Effector memory CD4-positive, alpha-beta T cell (primary cell): Measurements from ENCODE around the gene SMYD3.
"Not testable (repeated sequence)": the region's sequence is repeated elsewhere in the genome, so short reads cannot be mapped to it uniquely, and the experiment has no call there.

Source experiments
- DNase-seq, 3 donors: peaks; one replicate each; pipeline ENCODE4 v3.0.0-alpha.2; 2020
- H3K27ac ChIP-seq: 2 replicates; pipeline ENCODE4 v1.7.0; 2013; ENCODE audit warnings: mild to moderate bottlenecking, low read length, moderate library complexity; ENCODE audit not compliant: insufficient read depth, poor library complexity, severe bottlenecking
- H3K27me3 ChIP-seq: replicated peaks from 2 replicates; pipeline ENCODE4 v1.7.0; 2013; ENCODE audit warnings: mild to moderate bottlenecking, low read length; ENCODE audit not compliant: insufficient read depth, control insufficient read depth, poor library complexity, severe bottlenecking
- H3K36me3 ChIP-seq: 2 replicates; pipeline ENCODE4 v1.7.0; 2013; ENCODE audit warnings: mild to moderate bottlenecking, low read length, moderate library complexity; ENCODE audit not compliant: control insufficient read depth, insufficient read depth
- H3K4me1 ChIP-seq: 2 replicates; pipeline ENCODE4 v1.7.0; 2013; ENCODE audit warnings: low read length, mild to moderate bottlenecking; ENCODE audit not compliant: control insufficient read depth, insufficient read depth, poor library complexity, severe bottlenecking
- H3K4me3 ChIP-seq: 2 replicates; pipeline ENCODE4 v1.7.0; 2013; ENCODE audit warnings: low read length, low read depth, mild to moderate bottlenecking; ENCODE audit not compliant: insufficient read depth, poor library complexity, severe bottlenecking
- H3K9me3 ChIP-seq: 2 replicates; pipeline ENCODE4 v1.7.0; 2013; ENCODE audit warnings: mild to moderate bottlenecking, low read length, moderate library complexity; ENCODE audit not compliant: control insufficient read depth

SMYD3 gene

GRCh38 chr1:245717611-245718010, 789.5 kb downstream of the SMYD3 start:
- Histone ChIP-seq H3K9me3 (no peaks in the 10 kb centered on the region), H3K4me1 (no peaks in the 10 kb centered on the region), H3K27me3 (no peaks in the 10 kb centered on the region), H3K27ac (no peak overlapping the region), H3K4me3 (no peak overlapping the region), H3K36me3 (no peaks in the 10 kb centered on the region)
- DNase-seq = no peak

- H3K27ac ChIP-seq = no peak overlapping the region
- no peaks in the 10 kb centered on the region for H3K4me1 ChIP-seq
- H3K36me3 ChIP-seq = no peaks in the 10 kb centered on the region
- no peak for DNase-seq
- no peaks in the 10 kb centered on the region for H3K27me3 ChIP-seq
- H3K9me3 ChIP-seq = no peaks in the 10 kb centered on the region
- H3K4me3 ChIP-seq = no peak overlapping the region
These were observed 790.5 kb downstream of the SMYD3 start for GRCh38 chr1:245716561-245716960.

- Histone ChIP-seq H3K36me3 (no peaks in the 10 kb centered on the region), H3K27ac (no peak overlapping the region), H3K4me1 (no peaks in the 10 kb centered on the region), H3K9me3 (no peaks in the 10 kb centered on the region), H3K27me3 (no peaks in the 10 kb centered on the region), H3K4me3 (no peak overlapping the region)
- DNase-seq = no peak
These were observed 791.1 kb downstream of the SMYD3 start for GRCh38 chr1:245715970-245716369.

- Histone ChIP-seq H3K27ac (no peak overlapping the region), H3K4me3 (no peak overlapping the region), H3K27me3 (no peaks in the 10 kb centered on the region), H3K36me3 (no peaks in the 10 kb centered on the region), H3K4me1 (no peaks in the 10 kb centered on the region), H3K9me3 (no peaks in the 10 kb centered on the region)
- no peak for DNase-seq
These were observed 791.8 kb downstream of the SMYD3 start for GRCh38 chr1:245715291-245715701.

- H3K4me3 ChIP-seq, H3K27ac ChIP-seq, H3K36me3 ChIP-seq, DNase-seq, H3K27me3 ChIP-seq, H3K9me3 ChIP-seq, H3K4me1 ChIP-seq: not testable (repeated sequence)
These were observed 793.1 kb downstream of the SMYD3 start for GRCh38 chr1:245714027-245714426.

- no peaks in the 10 kb centered on the region for H3K36me3 ChIP-seq
- H3K27ac ChIP-seq = no peak overlapping the region
- H3K27me3 ChIP-seq = no peaks in the 10 kb centered on the region
- no peak overlapping the region for H3K4me3 ChIP-seq
- H3K9me3 ChIP-seq = no peaks in the 10 kb centered on the region
- no peaks in the 10 kb centered on the region for H3K4me1 ChIP-seq
- DNase-seq = no peak
These were observed 795.8 kb downstream of the SMYD3 start for GRCh38 chr1:245710961-245711903.

- H3K27ac ChIP-seq = no peak overlapping the region
These were observed 799.1 kb downstream of the SMYD3 start for GRCh38 chr1:245707941-245708340.

GRCh38 chr1:245704765-245705164, 802.3 kb downstream of the SMYD3 start:
- DNase-seq = no peak
- Histone ChIP-seq H3K27ac (no peak overlapping the region), H3K9me3 (no peaks in the 10 kb centered on the region), H3K27me3 (no peaks in the 10 kb centered on the region), H3K36me3 (no peaks in the 10 kb centered on the region), H3K4me3 (no peak overlapping the region), H3K4me1 (no peaks in the 10 kb centered on the region)

More at GRCh38 chr1:245707941-245708340, 799.1 kb downstream of the SMYD3 start:
- no peak overlapping the region for H3K4me3 ChIP-seq
- no peaks in the 10 kb centered on the region for H3K36me3 ChIP-seq
- H3K9me3 ChIP-seq = no peaks in the 10 kb centered on the region
- H3K4me1 ChIP-seq = no peaks in the 10 kb centered on the region
- H3K27me3 ChIP-seq = no peaks in the 10 kb centered on the region
- DNase-seq = no peak

GRCh38 chr1:245704341-245704740, 802.7 kb downstream of the SMYD3 start:
- Histone ChIP-seq H3K27ac (no peak overlapping the region), H3K9me3 (no peaks in the 10 kb centered on the region), H3K4me1 (no peaks in the 10 kb centered on the region), H3K27me3 (no peaks in the 10 kb centered on the region), H3K36me3 (no peaks in the 10 kb centered on the region), H3K4me3 (no peak overlapping the region)
- no peak for DNase-seq

- no peaks in the 10 kb centered on the region for H3K36me3 ChIP-seq
- no peak overlapping the region for H3K27ac ChIP-seq
- no peaks in the 10 kb centered on the region for H3K9me3 ChIP-seq
- H3K4me1 ChIP-seq = no peaks in the 10 kb centered on the region
- no peak overlapping the region for H3K4me3 ChIP-seq
- no peak for DNase-seq
- H3K27me3 ChIP-seq = no peaks in the 10 kb centered on the region
These were observed 804.7 kb downstream of the SMYD3 start for GRCh38 chr1:245702346-245702745.
